ENCODE measurements around the gene CDK11A. TPM values are rescaled to one million over a fixed set of nuclear protein-coding genes. Genes with fewer than 3 reads are reported as not detected.

CDK11A gene
- polyA plus RNA-seq, 3 donors: 4.4 to 80.1 (median 13.3) TPM

DNA sequence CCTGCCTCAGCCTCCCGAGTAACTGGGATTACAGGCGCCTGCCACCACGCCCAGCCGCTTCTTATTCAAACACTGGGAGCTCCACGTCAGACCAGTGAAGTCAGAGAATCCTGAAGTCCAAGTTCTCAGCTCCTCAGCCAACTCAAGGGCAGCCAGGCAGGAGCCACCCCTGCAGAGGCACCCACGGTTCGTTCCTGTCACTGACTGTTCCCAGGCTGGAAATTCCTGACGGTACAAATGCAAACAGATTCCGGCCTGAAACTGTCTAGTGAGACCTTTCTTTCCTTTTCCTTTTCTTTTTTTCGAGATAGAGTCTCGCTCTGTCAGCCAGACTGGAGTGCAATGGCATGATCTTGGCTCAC lies 43.3 kb downstream of the CDK11A start:
- intact Hi-C loops (cut with micrococcal nuclease): loop anchor here in 1 of 2 donors (10.0 kb wide), 1 partner anchor 106 kb away; the partner anchor contains the start of gene SSU72
- Mint-ChIP-seq H3K27ac (peak overlapping the region in 2 of 7 donors; percentile 31 to 62), H3K4me3 (no peak overlapping the region)

More for the DNA sequence above, 43.3 kb downstream of the CDK11A start:
- Histone ChIP-seq H3K79me2 (ENCODE audit: insufficient read depth, low read length) (peaks cover 73% of the 10 kb centered on the region), H4K20me1 (ENCODE audit: insufficient read depth, low read length) (peaks cover 73% of the 10 kb centered on the region), H3K4me3 (replicated peaks in 1 of 3; ENCODE audit: low read depth in 2 of 3, low read length in 3 of 3) (no peak overlapping the region), H3K9ac (ENCODE audit: insufficient read depth, low read length, poor library complexity, severe bottlenecking) (no peak overlapping the region), H3K9me3 (replicated peaks in 1 of 2; ENCODE audit: control insufficient read depth in 1 of 2, insufficient read depth in 1 of 2, low read length in 2 of 2) (no peaks in the 10 kb centered on the region), H3K27me3 (ENCODE audit: control insufficient read depth in 2 of 2, insufficient read depth in 2 of 2, low read length in 2 of 2) (no peaks in the 10 kb centered on the region), H2AFZ (ENCODE audit: insufficient read depth, low read depth, low read length, poor library complexity, severe bottlenecking) (no peak overlapping the region), H3K4me2 (replicated peaks; ENCODE audit: extremely low read depth, low read length, poor library complexity, severe bottlenecking) (no peak overlapping the region), H3K4me1 (ENCODE audit: control insufficient read depth in 1 of 2, insufficient read depth in 2 of 2, low read length in 2 of 2) (peaks cover 3 to 5% of the 10 kb centered on the region in 2 donors), H3K27ac (ENCODE audit: low read depth in 1 of 2, low read length in 2 of 2) (no peak overlapping the region), H3K36me3 (replicated peaks in 1 of 2; ENCODE audit: control insufficient read depth in 1 of 2, insufficient read depth in 2 of 2, low read length in 2 of 2) (peaks cover 6 to 22% of the 10 kb centered on the region in 2 donors)
- no peak for DNase-seq
- WGBS (ENCODE audit: insufficient coverage): 91% methylated on average over 11 of the region's 11 CpGs
- peaks cover 21 to 52% of the 10 kb centered on the region in 2 donors for H3K36me3 Mint-ChIP-seq
- TF ChIP-seq CTCF (IDR thresholded peaks at IDR 0.05): no peak
- H3K4me1 Mint-ChIP-seq: peaks cover 10% of the 10 kb centered on the region
- H3K9me3 Mint-ChIP-seq: no peaks in the 10 kb centered on the region
- H3K27me3 Mint-ChIP-seq (ENCODE audit: low read depth in 3 of 3): peaks cover 0 to 4% (median 0%) of the 10 kb centered on the region in 3 donors

Measured in CD14-positive monocyte (primary cell).